GM12878 (cell line): ENCODE measurements around the gene RSPH10B2. TPM values are rescaled to one million over a fixed set of nuclear protein-coding genes. Genes with fewer than 3 reads are reported as not detected.

Experiments used
- CHD4 ChIP-seq: fragments of 200-600 bp; sonication (generic); IDR thresholded peaks from 2 replicates; pipeline ENCODE4 v1.6.1; 2016; ENCODE audit warnings: mild to moderate bottlenecking
- DPF2 ChIP-seq: fragments of 450-650 bp; IDR thresholded peaks from 2 replicates; pipeline ENCODE4 v1.6.1; 2017; ENCODE audit warnings: mild to moderate bottlenecking
- EED ChIP-seq: sonication (generic); IDR thresholded peaks from 2 replicates; pipeline ENCODE4 v1.6.1; 2016; ENCODE audit warnings: antibody characterized with exemption, low read depth
- HCFC1 ChIP-seq: fragments of 150-350 bp; IDR thresholded peaks from 2 replicates; pipeline ENCODE4 v1.6.1; 2014; ENCODE audit warnings: low read length
- HDGF ChIP-seq: fragments of 450-650 bp; IDR thresholded peaks from 2 replicates; pipeline ENCODE4 v1.6.1; 2016; ENCODE audit warnings: antibody characterized with exemption
- IKZF2 ChIP-seq, 2 experiments: fragments of 450-650 bp; IDR thresholded peaks; 2 replicates each; pipeline ENCODE4 v1.6.1; 2017; ENCODE audit warnings: mild to moderate bottlenecking in 2 of 2, moderate library complexity in 2 of 2
- IRF4 ChIP-seq: IDR thresholded peaks from 2 replicates; pipeline ENCODE4 v1.6.1; 2011; ENCODE audit warnings: low read depth, low read length
- NBN ChIP-seq: fragments of 450-650 bp; IDR thresholded peaks from 2 replicates; pipeline ENCODE4 v1.6.1; 2016
- NR2F1 ChIP-seq: fragments of 450-650 bp; conservative IDR thresholded peaks from 2 replicates; pipeline ENCODE4 v1.6.1; 2017; ENCODE audit warnings: mild to moderate bottlenecking
- NRF1 ChIP-seq: conservative IDR thresholded peaks from 2 replicates; pipeline ENCODE4 v1.6.1; 2011; ENCODE audit warnings: mild to moderate bottlenecking, low read depth, low read length, improper control_type of control experiment
- PAX8 ChIP-seq: fragments of 450-650 bp; IDR thresholded peaks from 2 replicates; pipeline ENCODE4 v1.6.1; 2017; ENCODE audit warnings: mild to moderate bottlenecking, moderate library complexity
- POLR2AphosphoS2 ChIP-seq: IDR thresholded peaks from 2 replicates; pipeline ENCODE4 v1.6.1; 2011; ENCODE audit warnings: low read depth, mild to moderate bottlenecking, low read length, improper control_type of control experiment, moderate library complexity
- POLR2AphosphoS5 ChIP-seq: IDR thresholded peaks from 2 replicates; pipeline ENCODE4 v1.6.1; 2011; ENCODE audit warnings: mild to moderate bottlenecking, low read length, inconsistent platforms
- SIN3A ChIP-seq: IDR thresholded peaks from 2 replicates; pipeline ENCODE4 v1.6.1; 2012; ENCODE audit warnings: low read depth, low read length, improper control_type of control experiment
- SIX5 ChIP-seq: IDR thresholded peaks from 2 replicates; pipeline ENCODE4 v1.6.1; 2011; ENCODE audit warnings: mild to moderate bottlenecking, low read depth, low read length, moderate library complexity; ENCODE audit not compliant: severe bottlenecking
- SMAD1 ChIP-seq: fragments of 450-650 bp; IDR thresholded peaks from 2 replicates; pipeline ENCODE4 v1.6.1; 2018; ENCODE audit warnings: mild to moderate bottlenecking, low read depth; ENCODE audit not compliant: partially characterized antibody
- ZZZ3 ChIP-seq: IDR thresholded peaks from 2 replicates; pipeline ENCODE4 v1.6.1; 2011; ENCODE audit warnings: low read depth; ENCODE audit not compliant: control insufficient read depth, insufficient read length
- polyA plus RNA-seq, 11 experiments: library from polyadenylated mRNA; depleted of rRNA in 4 of 11; unstranded in 6 of 11; stranded (reverse) in 5 of 11; fragments of >200 nt; fragmentation: Nextera tagmentation in 4 of 11; fragmentation: Illumina TruSeq in 1 of 11; extraction: Ambion mirVana in 4 of 11; extraction: Trizol in 1 of 11; gene quantifications; 1 replicate in 1 of 11; 2 replicates in 10 of 11; pipeline versions ENCODE4 v1.2.1 to v1.2.3, GENCODE V29; 2011 to 2016; ENCODE audit warnings: inconsistent platforms in 2 of 11, missing spikeins in 2 of 11, low read depth in 1 of 11
- total RNA-seq, 4 experiments: library from RNA; depleted of rRNA in 3 of 4; stranded (reverse); fragments of >200 nt in 3 of 4; fragmentation: Illumina TruSeq in 1 of 4; extraction: Trizol in 1 of 4; gene quantifications; 2 replicates each; pipeline versions ENCODE4 v1.2.1 to v1.2.3, GENCODE V29; 2013 to 2021
- TF ChIP-seq, protein P1 (sequence below): fragments of 450-650 bp; formaldehyde crosslinking; IDR thresholded peaks from 2 replicates; pipeline ENCODE4 v1.5.0; 2022; ENCODE audit warnings: mild to moderate bottlenecking, missing genetic modification characterization
- TF ChIP-seq, protein P2 (sequence below): fragments of 450-650 bp; IDR thresholded peaks from 2 replicates; pipeline ENCODE4 v1.6.1; 2017; ENCODE audit warnings: mild to moderate bottlenecking, moderate library complexity
- TF ChIP-seq, protein P3 (sequence below): fragments of 450-650 bp; conservative IDR thresholded peaks from 2 replicates; pipeline ENCODE4 v1.6.1; 2017; ENCODE audit warnings: mild to moderate bottlenecking, moderate library complexity
- TF ChIP-seq, protein P4 (sequence below): IDR thresholded peaks from 2 replicates; pipeline ENCODE4 v1.6.1; 2012; ENCODE audit warnings: low read depth, low read length, improper control_type of control experiment

Gene RSPH10B2
- total and polyA plus RNA-seq, 10 of the 15 experiments (the other 5 are each of a cell fraction or from before 2014, with no cell fraction given), result 0.04 to 0.34 (median 0.18) TPM; not detected in 3

DNA sequence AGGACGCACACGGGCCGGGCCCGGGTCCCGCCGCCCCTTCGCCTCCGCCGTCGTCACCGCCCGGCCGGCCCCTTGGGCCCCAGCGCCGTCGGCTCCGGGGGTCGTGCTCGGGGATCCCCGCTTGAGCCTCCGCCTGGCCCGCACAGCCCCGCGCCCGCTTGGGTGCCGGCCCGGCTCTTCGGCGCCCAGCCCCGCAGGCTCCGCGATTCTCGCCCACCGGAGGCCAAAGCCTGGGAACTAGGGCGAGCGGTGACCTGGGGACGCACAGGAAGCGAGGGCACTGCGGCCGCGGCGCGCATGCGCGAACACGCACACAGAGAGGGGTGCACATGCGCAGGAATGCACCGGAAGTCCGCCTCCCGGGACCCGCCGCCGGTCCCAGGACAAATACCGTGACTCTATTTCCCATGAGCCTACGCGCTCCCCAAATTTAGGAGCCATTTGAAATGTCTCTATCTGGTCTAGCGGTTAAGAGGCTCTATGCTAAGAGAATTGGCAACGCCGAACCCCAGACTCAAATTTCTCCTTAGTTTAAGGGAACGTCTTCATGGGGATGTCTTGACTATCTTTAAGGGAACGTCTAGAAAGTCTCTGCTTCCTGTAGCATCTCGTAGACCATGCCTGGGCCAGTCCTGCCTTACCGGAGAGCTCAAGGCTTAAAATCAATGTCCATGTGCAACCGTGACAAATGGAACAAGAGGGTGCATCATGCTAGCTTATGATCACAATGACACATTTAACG lies 47.1 kb upstream of the RSPH10B2 start, which contains the start of gene ZNF12 (continued):
- TF ChIP-seq DPF2 (peak; percentile 83), HCFC1 (peak; percentile 64), HDGF (no peak), SMAD1 (peak; percentile 34), POLR2AphosphoS5 (peak; percentile 59; the same call in 1 of the 2 replicates), EED (no peak), IRF4 (0 out of 2 replicates have a peak, but pooled peaks have one; percentile 16), NBN (0 out of 2 replicates have a peak, but pooled peaks have one; percentile 43), ZZZ3 (no peak), SIX5 (peak; percentile 39), POLR2AphosphoS2 (0 out of 2 replicates have a peak, but pooled peaks have one; percentile 60), CHD4 (0 out of 2 replicates have a peak, but pooled peaks have one; percentile 82), NRF1 (peak; percentile 99), IKZF2 (IDR thresholded peaks at IDR 0.05) (no peak; a peak in 2 of 4 replicates), SIN3A (0 out of 2 replicates have a peak, but pooled peaks have one; percentile 23), PAX8 (no peak), NR2F1 (peak; percentile 95)
- TF ChIP-seq, protein P1, sequence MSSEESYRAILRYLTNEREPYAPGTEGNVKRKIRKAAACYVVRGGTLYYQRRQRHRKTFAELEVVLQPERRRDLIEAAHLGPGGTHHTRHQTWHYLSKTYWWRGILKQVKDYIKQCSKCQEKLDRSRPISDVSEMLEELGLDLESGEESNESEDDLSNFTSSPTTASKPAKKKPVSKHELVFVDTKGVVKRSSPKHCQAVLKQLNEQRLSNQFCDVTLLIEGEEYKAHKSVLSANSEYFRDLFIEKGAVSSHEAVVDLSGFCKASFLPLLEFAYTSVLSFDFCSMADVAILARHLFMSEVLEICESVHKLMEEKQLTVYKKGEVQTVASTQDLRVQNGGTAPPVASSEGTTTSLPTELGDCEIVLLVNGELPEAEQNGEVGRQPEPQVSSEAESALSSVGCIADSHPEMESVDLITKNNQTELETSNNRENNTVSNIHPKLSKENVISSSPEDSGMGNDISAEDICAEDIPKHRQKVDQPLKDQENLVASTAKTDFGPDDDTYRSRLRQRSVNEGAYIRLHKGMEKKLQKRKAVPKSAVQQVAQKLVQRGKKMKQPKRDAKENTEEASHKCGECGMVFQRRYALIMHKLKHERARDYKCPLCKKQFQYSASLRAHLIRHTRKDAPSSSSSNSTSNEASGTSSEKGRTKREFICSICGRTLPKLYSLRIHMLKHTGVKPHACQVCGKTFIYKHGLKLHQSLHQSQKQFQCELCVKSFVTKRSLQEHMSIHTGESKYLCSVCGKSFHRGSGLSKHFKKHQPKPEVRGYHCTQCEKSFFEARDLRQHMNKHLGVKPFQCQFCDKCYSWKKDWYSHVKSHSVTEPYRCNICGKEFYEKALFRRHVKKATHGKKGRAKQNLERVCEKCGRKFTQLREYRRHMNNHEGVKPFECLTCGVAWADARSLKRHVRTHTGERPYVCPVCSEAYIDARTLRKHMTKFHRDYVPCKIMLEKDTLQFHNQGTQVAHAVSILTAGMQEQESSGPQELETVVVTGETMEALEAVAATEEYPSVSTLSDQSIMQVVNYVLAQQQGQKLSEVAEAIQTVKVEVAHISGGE (CRISPR knock-in tag), result 0 out of 2 replicates have a peak, but pooled peaks have one; percentile 57
- TF ChIP-seq, protein P2, sequence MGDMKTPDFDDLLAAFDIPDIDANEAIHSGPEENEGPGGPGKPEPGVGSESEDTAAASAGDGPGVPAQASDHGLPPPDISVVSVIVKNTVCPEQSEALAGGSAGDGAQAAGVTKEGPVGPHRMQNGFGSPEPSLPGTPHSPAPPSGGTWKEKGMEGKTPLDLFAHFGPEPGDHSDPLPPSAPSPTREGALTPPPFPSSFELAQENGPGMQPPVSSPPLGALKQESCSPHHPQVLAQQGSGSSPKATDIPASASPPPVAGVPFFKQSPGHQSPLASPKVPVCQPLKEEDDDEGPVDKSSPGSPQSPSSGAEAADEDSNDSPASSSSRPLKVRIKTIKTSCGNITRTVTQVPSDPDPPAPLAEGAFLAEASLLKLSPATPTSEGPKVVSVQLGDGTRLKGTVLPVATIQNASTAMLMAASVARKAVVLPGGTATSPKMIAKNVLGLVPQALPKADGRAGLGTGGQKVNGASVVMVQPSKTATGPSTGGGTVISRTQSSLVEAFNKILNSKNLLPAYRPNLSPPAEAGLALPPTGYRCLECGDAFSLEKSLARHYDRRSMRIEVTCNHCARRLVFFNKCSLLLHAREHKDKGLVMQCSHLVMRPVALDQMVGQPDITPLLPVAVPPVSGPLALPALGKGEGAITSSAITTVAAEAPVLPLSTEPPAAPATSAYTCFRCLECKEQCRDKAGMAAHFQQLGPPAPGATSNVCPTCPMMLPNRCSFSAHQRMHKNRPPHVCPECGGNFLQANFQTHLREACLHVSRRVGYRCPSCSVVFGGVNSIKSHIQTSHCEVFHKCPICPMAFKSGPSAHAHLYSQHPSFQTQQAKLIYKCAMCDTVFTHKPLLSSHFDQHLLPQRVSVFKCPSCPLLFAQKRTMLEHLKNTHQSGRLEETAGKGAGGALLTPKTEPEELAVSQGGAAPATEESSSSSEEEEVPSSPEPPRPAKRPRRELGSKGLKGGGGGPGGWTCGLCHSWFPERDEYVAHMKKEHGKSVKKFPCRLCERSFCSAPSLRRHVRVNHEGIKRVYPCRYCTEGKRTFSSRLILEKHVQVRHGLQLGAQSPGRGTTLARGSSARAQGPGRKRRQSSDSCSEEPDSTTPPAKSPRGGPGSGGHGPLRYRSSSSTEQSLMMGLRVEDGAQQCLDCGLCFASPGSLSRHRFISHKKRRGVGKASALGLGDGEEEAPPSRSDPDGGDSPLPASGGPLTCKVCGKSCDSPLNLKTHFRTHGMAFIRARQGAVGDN, result peak; percentile 88
- TF ChIP-seq, protein P3, sequence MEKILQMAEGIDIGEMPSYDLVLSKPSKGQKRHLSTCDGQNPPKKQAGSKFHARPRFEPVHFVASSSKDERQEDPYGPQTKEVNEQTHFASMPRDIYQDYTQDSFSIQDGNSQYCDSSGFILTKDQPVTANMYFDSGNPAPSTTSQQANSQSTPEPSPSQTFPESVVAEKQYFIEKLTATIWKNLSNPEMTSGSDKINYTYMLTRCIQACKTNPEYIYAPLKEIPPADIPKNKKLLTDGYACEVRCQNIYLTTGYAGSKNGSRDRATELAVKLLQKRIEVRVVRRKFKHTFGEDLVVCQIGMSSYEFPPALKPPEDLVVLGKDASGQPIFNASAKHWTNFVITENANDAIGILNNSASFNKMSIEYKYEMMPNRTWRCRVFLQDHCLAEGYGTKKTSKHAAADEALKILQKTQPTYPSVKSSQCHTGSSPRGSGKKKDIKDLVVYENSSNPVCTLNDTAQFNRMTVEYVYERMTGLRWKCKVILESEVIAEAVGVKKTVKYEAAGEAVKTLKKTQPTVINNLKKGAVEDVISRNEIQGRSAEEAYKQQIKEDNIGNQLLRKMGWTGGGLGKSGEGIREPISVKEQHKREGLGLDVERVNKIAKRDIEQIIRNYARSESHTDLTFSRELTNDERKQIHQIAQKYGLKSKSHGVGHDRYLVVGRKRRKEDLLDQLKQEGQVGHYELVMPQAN, result peak; percentile 88
- TF ChIP-seq, protein P4, sequence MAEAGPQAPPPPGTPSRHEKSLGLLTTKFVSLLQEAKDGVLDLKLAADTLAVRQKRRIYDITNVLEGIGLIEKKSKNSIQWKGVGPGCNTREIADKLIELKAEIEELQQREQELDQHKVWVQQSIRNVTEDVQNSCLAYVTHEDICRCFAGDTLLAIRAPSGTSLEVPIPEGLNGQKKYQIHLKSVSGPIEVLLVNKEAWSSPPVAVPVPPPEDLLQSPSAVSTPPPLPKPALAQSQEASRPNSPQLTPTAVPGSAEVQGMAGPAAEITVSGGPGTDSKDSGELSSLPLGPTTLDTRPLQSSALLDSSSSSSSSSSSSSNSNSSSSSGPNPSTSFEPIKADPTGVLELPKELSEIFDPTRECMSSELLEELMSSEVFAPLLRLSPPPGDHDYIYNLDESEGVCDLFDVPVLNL, result 0 out of 2 replicates have a peak, but pooled peaks have one; percentile 15
